NT2/D1 (cell line): ENCODE results near the gene P2RY14.

ENCODE experiments used
- DNase-seq: peaks from one replicate; pipeline ENCODE4 v3.0.0-alpha.2; 2011; ENCODE audit warnings: low read depth, low spot score
- H3K27me3 ChIP-seq: 2 replicates; pipeline ENCODE4 v1.6.0; 2011; ENCODE audit warnings: mild to moderate bottlenecking; ENCODE audit not compliant: insufficient read length, insufficient read depth
- H3K36me3 ChIP-seq: 2 replicates; pipeline ENCODE4 v1.6.1; 2011; ENCODE audit warnings: mild to moderate bottlenecking, low read length, mixed read lengths; ENCODE audit not compliant: insufficient read depth, insufficient read length
- H3K4me1 ChIP-seq: 2 replicates; pipeline ENCODE4 v1.5.1; 2011; ENCODE audit not compliant: insufficient read depth, insufficient read length
- H3K4me3 ChIP-seq: 2 replicates; pipeline ENCODE4 v1.5.1; 2011; ENCODE audit warnings: low read depth; ENCODE audit not compliant: insufficient read length
- H3K9ac ChIP-seq: 2 replicates; pipeline ENCODE4 v1.6.0; 2011; ENCODE audit warnings: low read depth; ENCODE audit not compliant: insufficient read length
- H3K9me3 ChIP-seq: 2 replicates; pipeline ENCODE4 v1.5.1; 2011; ENCODE audit warnings: mild to moderate bottlenecking, low read length; ENCODE audit not compliant: insufficient read depth
- SUZ12 ChIP-seq: IDR thresholded peaks from 2 replicates; pipeline ENCODE4 v1.6.1; 2011; ENCODE audit not compliant: insufficient read length, insufficient read depth; ENCODE audit errors: extremely low read depth
- YY1 ChIP-seq: IDR thresholded peaks from 2 replicates; pipeline ENCODE4 v1.6.1; 2011; ENCODE audit not compliant: insufficient read length, insufficient read depth
- ZNF274 ChIP-seq: IDR thresholded peaks from 2 replicates; pipeline ENCODE4 v1.6.1; 2011; ENCODE audit warnings: mild to moderate bottlenecking, low read depth, low read length

The P2RY14 gene

DNA sequence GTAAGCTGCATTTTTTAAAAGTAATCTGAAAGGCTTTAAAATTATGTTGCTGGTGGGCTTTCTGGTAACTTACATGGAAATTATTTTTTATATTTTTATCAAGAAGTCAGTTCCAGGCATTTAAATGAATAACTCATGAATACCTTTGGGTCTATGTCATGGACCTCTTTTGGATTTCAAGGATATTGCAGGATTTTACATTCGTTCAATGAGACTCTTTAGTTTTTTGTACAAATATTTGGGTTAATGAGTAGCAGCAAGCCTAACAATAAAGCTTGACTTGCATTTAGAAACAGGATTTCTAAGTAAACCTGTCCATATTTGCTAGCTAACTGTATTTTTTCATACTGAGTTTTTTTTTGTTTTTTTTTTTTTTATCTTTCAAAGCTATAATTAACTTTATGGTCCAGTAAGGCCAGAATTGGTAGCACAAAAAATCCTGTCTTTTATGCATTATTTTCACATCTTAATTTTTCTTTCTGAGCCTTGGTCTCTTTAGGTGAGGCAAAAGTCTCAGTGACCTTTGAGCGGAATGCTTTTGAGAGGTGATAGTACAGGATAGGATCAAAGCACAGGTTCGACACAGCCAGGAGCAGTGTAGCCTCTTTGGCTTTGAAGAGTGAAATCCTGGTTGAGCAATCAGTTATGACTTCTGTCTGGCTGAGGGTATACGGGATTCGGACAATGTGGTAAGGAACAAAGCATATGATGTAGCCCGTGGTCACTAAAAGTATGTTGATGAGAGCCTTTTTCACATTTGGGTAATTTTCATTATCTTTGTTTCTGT is 80.2 kb downstream of the P2RY14 start:
- no peak overlapping the region for H3K9ac ChIP-seq
- TF ChIP-seq SUZ12 (no peak), YY1 (no peak), ZNF274 (no peak)
- H3K4me1 ChIP-seq, result no peaks in the 10 kb centered on the region
- H3K36me3 ChIP-seq, result peaks cover 5% of the 10 kb centered on the region
- H3K9me3 ChIP-seq, result no peaks in the 10 kb centered on the region
- no peaks in the 10 kb centered on the region for H3K27me3 ChIP-seq
- H3K4me3 ChIP-seq, result no peak overlapping the region
- DNase-seq, result no peak

DNA sequence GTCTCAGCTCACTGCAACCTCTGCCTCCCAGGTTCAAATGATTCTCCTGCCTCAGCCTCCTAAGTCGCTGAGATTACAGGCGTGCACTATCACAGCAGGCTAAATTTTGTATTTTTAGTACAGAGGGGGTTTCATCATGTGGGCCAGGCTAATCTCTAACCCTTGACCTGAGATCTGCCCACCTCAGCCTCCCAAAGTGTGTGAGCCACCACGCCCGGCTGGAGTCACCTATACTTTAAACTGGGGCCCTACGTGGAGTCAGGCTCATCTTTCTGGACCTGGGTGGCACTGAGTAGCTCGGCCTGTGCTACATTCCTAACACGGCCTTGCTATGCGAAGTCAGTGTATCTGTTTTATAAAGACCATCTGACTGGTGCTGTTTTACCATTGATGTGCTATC is 81.1 kb downstream of the P2RY14 start:
- TF ChIP-seq ZNF274 (no peak), SUZ12 (no peak)
- Histone ChIP-seq H3K4me1 (no peaks in the 10 kb centered on the region), H3K9ac (no peak overlapping the region), H3K36me3 (peaks cover 9% of the 10 kb centered on the region), H3K27me3 (no peaks in the 10 kb centered on the region), H3K4me3 (no peak overlapping the region), H3K9me3 (no peaks in the 10 kb centered on the region)
- no peak for DNase-seq

DNA sequence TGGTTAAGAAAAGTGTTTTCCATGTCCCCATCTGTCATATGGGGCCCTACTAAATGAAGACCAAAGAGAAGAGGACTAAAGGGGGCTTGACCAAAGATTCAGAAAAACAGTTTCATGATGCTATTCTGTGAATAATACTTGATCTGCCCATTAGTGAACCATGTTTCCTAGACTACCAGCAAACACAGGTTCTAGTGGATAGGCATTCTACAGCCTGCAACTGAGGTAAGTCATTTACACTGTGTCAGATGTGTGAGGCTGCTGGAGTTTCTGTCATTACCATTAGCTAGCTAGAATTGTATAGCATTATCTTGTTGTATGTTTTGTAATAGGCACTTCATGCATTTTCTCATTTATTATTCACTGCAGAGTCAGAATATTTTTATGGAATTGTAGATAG is 81.9 kb downstream of the P2RY14 start:
- Histone ChIP-seq H3K36me3 (peaks cover 9% of the 10 kb centered on the region), H3K9me3 (no peaks in the 10 kb centered on the region), H3K27me3 (no peaks in the 10 kb centered on the region), H3K9ac (no peak overlapping the region), H3K4me1 (no peaks in the 10 kb centered on the region), H3K4me3 (no peak overlapping the region)
- TF ChIP-seq SUZ12 (no peak), YY1 (no peak), ZNF274 (no peak)
- no peak for DNase-seq

DNA sequence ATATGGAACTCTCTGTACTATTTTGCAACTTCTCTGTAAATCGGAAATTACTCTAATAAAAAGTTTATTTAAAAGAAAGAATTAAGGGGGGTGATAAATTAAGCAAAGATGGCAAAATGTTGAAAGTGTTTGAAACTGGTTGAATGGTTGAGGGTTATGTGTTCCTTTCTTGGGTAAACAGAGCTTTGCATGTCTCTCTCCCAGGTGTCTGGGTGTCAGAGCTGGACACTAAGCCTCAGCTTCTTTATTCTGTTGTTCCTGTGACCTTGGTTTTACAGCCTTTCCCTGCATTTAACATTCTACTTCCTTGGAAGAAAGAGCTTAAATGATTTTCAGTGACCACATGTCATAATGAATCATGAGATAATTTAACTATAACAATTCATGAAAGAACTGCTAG is 82.5 kb downstream of the P2RY14 start:
- Histone ChIP-seq H3K9me3 (no peaks in the 10 kb centered on the region), H3K27me3 (no peaks in the 10 kb centered on the region), H3K36me3 (peaks cover 12% of the 10 kb centered on the region), H3K4me1 (no peaks in the 10 kb centered on the region), H3K4me3 (no peak overlapping the region), H3K9ac (no peak overlapping the region)
- DNase-seq, result no peak
- TF ChIP-seq ZNF274, result no peak
- no peak for TF ChIP-seq YY1
- TF ChIP-seq SUZ12, result no peak

DNA sequence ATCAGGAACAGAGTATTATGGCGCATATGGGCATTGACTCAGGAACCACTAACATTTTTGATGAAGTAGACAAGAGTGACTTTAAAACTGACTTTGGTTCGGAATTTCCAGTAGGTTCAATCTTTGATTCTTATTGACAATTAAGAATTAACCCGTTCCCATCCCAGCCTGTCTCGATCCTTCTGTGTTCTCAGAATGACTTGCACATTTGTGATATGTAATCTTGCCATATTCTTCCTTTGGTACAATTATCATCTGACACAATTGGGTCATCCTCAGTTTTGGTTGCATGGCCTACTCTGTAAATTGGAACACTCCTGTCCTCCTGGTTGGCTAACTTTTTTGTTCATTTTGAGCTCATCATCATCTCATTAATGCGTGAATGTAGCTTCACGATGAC is 85.8 kb downstream of the P2RY14 start:
- no peak overlapping the region for H3K9ac ChIP-seq
- DNase-seq, result no peak
- H3K4me1 ChIP-seq, result no peaks in the 10 kb centered on the region
- no peaks in the 10 kb centered on the region for H3K9me3 ChIP-seq
- no peaks in the 10 kb centered on the region for H3K27me3 ChIP-seq
- TF ChIP-seq YY1 (no peak), ZNF274 (no peak), SUZ12 (no peak)
- peaks cover 18% of the 10 kb centered on the region for H3K36me3 ChIP-seq
- no peak overlapping the region for H3K4me3 ChIP-seq

DNA sequence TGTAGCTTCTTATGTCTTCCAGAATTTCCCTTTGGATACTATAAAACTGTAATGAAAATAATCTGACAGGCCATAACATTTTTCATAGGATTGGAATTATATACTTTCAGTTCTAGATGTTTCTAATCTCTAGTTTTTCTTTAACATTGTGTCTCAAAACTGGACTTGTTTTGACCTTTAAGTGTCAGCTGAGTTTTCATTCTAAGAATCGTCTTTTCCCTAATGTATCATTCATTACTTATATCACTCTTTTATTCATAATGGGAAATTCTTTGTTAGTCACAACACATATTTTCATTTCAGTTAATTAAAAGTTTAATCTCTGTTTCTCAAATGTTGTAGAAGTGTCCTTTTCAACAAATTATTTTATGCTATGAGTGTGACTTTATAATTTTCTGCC is 87.2 kb downstream of the P2RY14 start:
- Histone ChIP-seq H3K36me3 (peaks cover 18% of the 10 kb centered on the region), H3K4me1 (no peaks in the 10 kb centered on the region), H3K27me3 (no peaks in the 10 kb centered on the region), H3K9me3 (no peaks in the 10 kb centered on the region), H3K9ac (no peak overlapping the region), H3K4me3 (no peak overlapping the region)
- TF ChIP-seq ZNF274, result no peak
- no peak for DNase-seq

DNA sequence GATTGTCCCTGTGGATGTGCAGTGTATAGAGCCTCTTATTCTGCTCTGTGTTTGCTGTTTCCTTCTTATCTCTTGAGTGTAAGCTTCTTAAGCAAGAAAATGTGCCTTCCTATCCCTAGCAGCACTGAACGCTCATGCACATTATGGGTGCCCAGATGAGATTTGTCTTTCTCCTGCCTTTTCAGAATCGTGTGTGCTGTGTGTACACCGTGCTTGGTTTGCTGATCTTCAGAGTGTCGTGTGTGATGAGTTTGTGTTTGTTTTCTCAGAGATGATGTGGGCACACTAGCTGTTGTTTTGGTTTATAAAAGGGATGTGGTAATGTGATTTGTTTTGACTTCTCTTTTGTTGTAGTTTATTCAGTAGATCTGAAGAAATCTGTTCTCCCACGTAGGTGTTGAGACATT is 95.1 kb downstream of the P2RY14 start:
- no peaks in the 10 kb centered on the region for H3K36me3 ChIP-seq
- DNase-seq, result no peak

More for the DNA sequence above, 95.1 kb downstream of the P2RY14 start:
- Histone ChIP-seq H3K27me3 (no peaks in the 10 kb centered on the region), H3K4me1 (no peaks in the 10 kb centered on the region), H3K9ac (no peak overlapping the region), H3K4me3 (no peak overlapping the region), H3K9me3 (no peaks in the 10 kb centered on the region)
- TF ChIP-seq SUZ12 (no peak), YY1 (no peak), ZNF274 (no peak)
